Measurements from ENCODE around the gene DAW1. TPM values are rescaled to one million over a fixed set of nuclear protein-coding genes. Genes with fewer than 3 reads are reported as not detected.

The DAW1 gene
- polyA plus RNA-seq, 1 of the 3 experiments (the other 2 are of a cell fraction) = 1.2 TPM

- TF ChIP-seq RFX5 (IDR thresholded peaks at IDR 0.05; ENCODE audit: low read length) = no peak
- no peak for TF ChIP-seq GABPA (IDR thresholded peaks at IDR 0.05; ENCODE audit: low read depth)
- TF ChIP-seq SIN3A (IDR thresholded peaks at IDR 0.05; ENCODE audit: borderline replicate concordance, low read depth, low read length) = no peak
- TF ChIP-seq GATA2 (CRISPR knock-in tag; IDR thresholded peaks at IDR 0.05) = no peak
- no peak for TF ChIP-seq PBX3 (IDR thresholded peaks at IDR 0.05)
- no peak for TF ChIP-seq TAF1 (IDR thresholded peaks at IDR 0.05; ENCODE audit: borderline replicate concordance, low read depth, low read length)
- no peak for TF ChIP-seq ZBTB33 (IDR thresholded peaks at IDR 0.05; ENCODE audit: borderline replicate concordance, low read depth)
- no peak for TF ChIP-seq NRF1 (IDR thresholded peaks at IDR 0.05; ENCODE audit: low read depth, low read length)
- no peak for TF ChIP-seq RXRA (IDR thresholded peaks at IDR 0.05; ENCODE audit: borderline replicate concordance, low read depth)
- no peak for TF ChIP-seq EZH2phosphoT487 (IDR thresholded peaks at IDR 0.05; ENCODE audit: borderline replicate concordance, low read depth)
Observed at GRCh38 chr2:227855440-227855839, 16.0 kb upstream of the DAW1 start (continued).

GRCh38 chr2:227856697-227857096, 14.7 kb upstream of the DAW1 start:
- no peak overlapping the region for H3K27ac ChIP-seq (ENCODE audit: low read depth in 2 of 2, low read length in 1 of 2)
- 82% methylated on average over 2 of the region's 2 CpGs for WGBS (ENCODE audit: low lambda C conversion rate)
- no peaks in the 10 kb centered on the region for H3K9me2 ChIP-seq
- ChIA-PET POLR2A (no interaction called here), CTCF (no interaction called here)
- no peaks in the 10 kb centered on the region for H3K36me3 ChIP-seq (replicated peaks in 1 of 2; ENCODE audit: control insufficient read depth in 1 of 2, insufficient read depth in 2 of 2, low read length in 1 of 2)
- no peaks in the 10 kb centered on the region for H3K79me2 ChIP-seq (ENCODE audit: insufficient read depth)
- H3K4me3 ChIP-seq (ENCODE audit: low read depth in 2 of 2, low read length in 1 of 2) = no peak overlapping the region
- no peak overlapping the region for H3K9ac ChIP-seq
- no peaks in the 10 kb centered on the region for H4K20me1 ChIP-seq (ENCODE audit: insufficient read depth)
- peaks cover 2% of the 10 kb centered on the region for H3F3A ChIP-seq (replicated peaks; ENCODE audit: insufficient read depth)
- DNase-seq = no peak
- no peak overlapping the region for H2AFZ ChIP-seq (ENCODE audit: low read depth)
- no peak overlapping the region for H3K4me2 ChIP-seq
- no peak for TF ChIP-seq RCOR1 (IDR thresholded peaks at IDR 0.05; ENCODE audit: low read length)
- TF ChIP-seq EZH2phosphoT487 (IDR thresholded peaks at IDR 0.05; ENCODE audit: borderline replicate concordance, low read depth) = no peak
- TF ChIP-seq POLR2AphosphoS5 (IDR thresholded peaks at IDR 0.05; ENCODE audit: low read depth, low read length) = no peak
- TF ChIP-seq CTCF (IDR thresholded peaks at IDR 0.05) = no peak
- no peak for TF ChIP-seq NFIC (IDR thresholded peaks at IDR 0.05; ENCODE audit: borderline replicate concordance)
- TF ChIP-seq USF1 (IDR thresholded peaks at IDR 0.05; ENCODE audit: borderline replicate concordance, low read depth) = no peak
- no peak for TF ChIP-seq RAD21 (IDR thresholded peaks at IDR 0.05; ENCODE audit: low read length)
- TF ChIP-seq SMC3 (IDR thresholded peaks at IDR 0.05; ENCODE audit: low read depth, low read length) = no peak
- TF ChIP-seq RFX5 (IDR thresholded peaks at IDR 0.05; ENCODE audit: low read length) = no peak
- no peak for TF ChIP-seq MAX (IDR thresholded peaks at IDR 0.05; ENCODE audit: low read depth)
- no peak for TF ChIP-seq TEAD4 (IDR thresholded peaks at IDR 0.05; ENCODE audit: borderline replicate concordance, insufficient read depth)
- TF ChIP-seq EP300 (IDR thresholded peaks at IDR 0.05; ENCODE audit: borderline replicate concordance in 1 of 2, low read depth in 1 of 2, low read length in 1 of 2) = no peak
- TF ChIP-seq GATA2 (CRISPR knock-in tag; IDR thresholded peaks at IDR 0.05) = no peak
- no peak for TF ChIP-seq TAF1 (IDR thresholded peaks at IDR 0.05; ENCODE audit: borderline replicate concordance, low read depth, low read length)
- H3K27me3 ChIP-seq (ENCODE audit: insufficient read depth) = no peaks in the 10 kb centered on the region
- no peaks in the 10 kb centered on the region for H3K9me3 ChIP-seq
- peaks cover 0 to 4% of the 10 kb centered on the region in 2 experiments; a peak in 1 of 4 replicates for H3K4me1 ChIP-seq (ENCODE audit: control insufficient read depth in 1 of 2, insufficient read depth in 2 of 2, low read depth in 1 of 2, low read length in 1 of 2)

Measured in SK-N-SH (cell line).